ENCODE data around the gene RPTOR.

The RPTOR gene

GRCh38 chr17:80702315-80703141, 157.9 kb downstream of the RPTOR start:
- DNase-seq: no peak

- DNase-seq: no peak
Measured at GRCh38 chr17:80703142-80703478, 158.5 kb downstream of the RPTOR start.

- DNase-seq: no peak
Measured at GRCh38 chr17:80704381-80704819, 159.8 kb downstream of the RPTOR start.

GRCh38 chr17:80704894-80705293, 160.3 kb downstream of the RPTOR start:
- DNase-seq: no peak

- DNase-seq: no peak
Measured at GRCh38 chr17:80705988-80706387, 161.3 kb downstream of the RPTOR start.

- no peak for DNase-seq
Measured at GRCh38 chr17:80706463-80706867, 161.8 kb downstream of the RPTOR start.

GRCh38 chr17:80708480-80708879, 163.8 kb downstream of the RPTOR start:
- DNase-seq: no peak

- no peak for DNase-seq
Measured at GRCh38 chr17:80709090-80709695, 164.6 kb downstream of the RPTOR start.

GRCh38 chr17:80710714-80711302, 166.2 kb downstream of the RPTOR start:
- no peak for DNase-seq

- no peak for DNase-seq
Measured at GRCh38 chr17:80712089-80712488, 167.5 kb downstream of the RPTOR start.

- DNase-seq: no peak
Measured at GRCh38 chr17:80712606-80713005, 168.0 kb downstream of the RPTOR start.

GRCh38 chr17:80716986-80717719, 172.5 kb downstream of the RPTOR start:
- no peak for DNase-seq

- DNase-seq: no peak
Measured at GRCh38 chr17:80717720-80718083, 173.1 kb downstream of the RPTOR start.

- no peak for DNase-seq
Measured at GRCh38 chr17:80718428-80718827, 173.8 kb downstream of the RPTOR start.

- no peak for DNase-seq
Measured at GRCh38 chr17:80719449-80719848, 174.8 kb downstream of the RPTOR start.

GRCh38 chr17:80720610-80721577, 176.3 kb downstream of the RPTOR start:
- no peak for DNase-seq

- no peak for DNase-seq
Measured at GRCh38 chr17:80722661-80723060, 178.0 kb downstream of the RPTOR start.

GRCh38 chr17:80724775-80725266, 180.2 kb downstream of the RPTOR start:
- DNase-seq: no peak

- no peak for DNase-seq
Measured at GRCh38 chr17:80725517-80725916, 180.9 kb downstream of the RPTOR start.

GRCh38 chr17:80726558-80727408, 182.1 kb downstream of the RPTOR start:
- DNase-seq: no peak

GRCh38 chr17:80727409-80727755, 182.7 kb downstream of the RPTOR start:
- no peak for DNase-seq

Measured in NCI-H2107 (cell line).